ENCODE results near the gene STT3B. TPM values are rescaled to one million over a fixed set of nuclear protein-coding genes. Genes with fewer than 3 reads are reported as not detected.

STT3B gene
- total and polyA plus RNA-seq, 2 donors from 2014 or later: 44.7 to 89.9 TPM

DNA sequence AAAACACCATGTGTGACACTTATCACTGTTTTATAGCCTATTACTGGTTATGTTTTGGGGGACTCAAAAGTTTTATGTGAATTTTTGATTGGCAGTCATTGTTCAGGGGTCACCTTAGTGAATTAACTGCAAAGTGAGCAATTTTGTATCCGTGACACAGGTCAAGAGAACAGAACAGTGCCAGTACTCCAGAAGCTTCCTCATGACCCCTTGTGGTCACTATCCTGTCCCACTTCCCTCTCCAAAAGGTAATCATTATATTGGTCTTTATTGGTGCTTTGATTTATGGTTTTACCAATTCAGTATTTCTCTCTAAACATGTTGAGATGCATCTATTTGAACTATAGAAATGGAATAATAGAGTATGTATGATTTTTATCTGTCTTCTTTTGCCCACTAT lies 107.1 kb downstream of the STT3B start:
- TF ChIP-seq, protein P1, sequence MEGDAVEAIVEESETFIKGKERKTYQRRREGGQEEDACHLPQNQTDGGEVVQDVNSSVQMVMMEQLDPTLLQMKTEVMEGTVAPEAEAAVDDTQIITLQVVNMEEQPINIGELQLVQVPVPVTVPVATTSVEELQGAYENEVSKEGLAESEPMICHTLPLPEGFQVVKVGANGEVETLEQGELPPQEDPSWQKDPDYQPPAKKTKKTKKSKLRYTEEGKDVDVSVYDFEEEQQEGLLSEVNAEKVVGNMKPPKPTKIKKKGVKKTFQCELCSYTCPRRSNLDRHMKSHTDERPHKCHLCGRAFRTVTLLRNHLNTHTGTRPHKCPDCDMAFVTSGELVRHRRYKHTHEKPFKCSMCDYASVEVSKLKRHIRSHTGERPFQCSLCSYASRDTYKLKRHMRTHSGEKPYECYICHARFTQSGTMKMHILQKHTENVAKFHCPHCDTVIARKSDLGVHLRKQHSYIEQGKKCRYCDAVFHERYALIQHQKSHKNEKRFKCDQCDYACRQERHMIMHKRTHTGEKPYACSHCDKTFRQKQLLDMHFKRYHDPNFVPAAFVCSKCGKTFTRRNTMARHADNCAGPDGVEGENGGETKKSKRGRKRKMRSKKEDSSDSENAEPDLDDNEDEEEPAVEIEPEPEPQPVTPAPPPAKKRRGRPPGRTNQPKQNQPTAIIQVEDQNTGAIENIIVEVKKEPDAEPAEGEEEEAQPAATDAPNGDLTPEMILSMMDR (IDR thresholded peaks at IDR 0.05; ENCODE audit: borderline replicate concordance, extremely low read depth, insufficient read depth): no peak
- H3K9me3 ChIP-seq (ENCODE audit: control insufficient read depth in 2 of 3, insufficient read depth in 1 of 3, low read length in 3 of 3): no peaks in the 10 kb centered on the region

DNA sequence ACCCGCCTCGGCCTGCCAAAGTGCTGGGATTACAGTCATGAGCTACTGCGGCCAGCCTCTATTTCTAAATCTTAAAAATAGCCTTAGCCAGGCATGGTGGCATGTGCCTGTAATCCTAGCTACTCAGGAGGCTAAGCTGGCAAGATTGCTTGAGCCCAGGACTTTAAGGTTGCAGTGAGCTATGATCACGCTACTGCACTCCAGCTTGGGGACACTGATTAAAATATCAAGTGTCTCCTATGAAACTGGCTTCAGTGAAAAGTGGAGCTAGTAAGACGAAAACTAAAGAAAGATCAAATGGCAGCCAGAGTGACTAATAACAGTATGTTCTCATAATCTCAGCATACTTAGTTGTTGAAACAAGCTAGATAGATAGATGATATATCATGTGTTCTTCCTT lies 112.5 kb downstream of the STT3B start:
- H3K4me3 ChIP-seq (ENCODE audit: low read length in 3 of 3): no peak overlapping the region
- intact Hi-C loops (cut with DNase I): no loop called here
- H3K9me3 ChIP-seq (ENCODE audit: control insufficient read depth in 2 of 3, insufficient read depth in 1 of 3, low read length in 3 of 3): peaks cover 0 to 11% (median 3%) of the 10 kb centered on the region in 3 donors
- no peaks in the 10 kb centered on the region for H3K27me3 ChIP-seq (ENCODE audit: control insufficient read depth, insufficient read depth, low read length)
- TF ChIP-seq, protein P1 (IDR thresholded peaks at IDR 0.05; ENCODE audit: borderline replicate concordance, extremely low read depth, insufficient read depth): no peak
- no peak for FAIRE-seq
- no peak overlapping the region for H3K9ac ChIP-seq (ENCODE audit: low read length in 3 of 3)
- no peaks in the 10 kb centered on the region for H3K4me1 ChIP-seq (ENCODE audit: control insufficient read depth in 2 of 3, insufficient read depth in 2 of 3, low read depth in 1 of 3, low read length in 3 of 3)
- no peak for DNase-seq
- H3K36me3 ChIP-seq (ENCODE audit: control insufficient read depth in 2 of 3, insufficient read depth in 3 of 3, low read length in 3 of 3): peaks cover 0 to 11% (median 0%) of the 10 kb centered on the region in 3 donors
- H3K27ac ChIP-seq (ENCODE audit: low read depth in 2 of 2, low read length in 2 of 2): no peak overlapping the region

More for the DNA sequence above, 107.1 kb downstream of the STT3B start:
- FAIRE-seq (no peak), DNase-seq (no peak)
- intact Hi-C loops (cut with DNase I): no loop called here
- no peak overlapping the region for H3K4me3 ChIP-seq (ENCODE audit: low read length in 3 of 3)
- peaks cover 0 to 2% (median 0%) of the 10 kb centered on the region in 3 donors for H3K36me3 ChIP-seq (ENCODE audit: control insufficient read depth in 2 of 3, insufficient read depth in 3 of 3, low read length in 3 of 3)
- no peak overlapping the region for H3K27ac ChIP-seq (ENCODE audit: low read depth in 2 of 2, low read length in 2 of 2)
- H3K4me1 ChIP-seq (ENCODE audit: control insufficient read depth in 2 of 3, insufficient read depth in 2 of 3, low read depth in 1 of 3, low read length in 3 of 3): no peaks in the 10 kb centered on the region
- H3K27me3 ChIP-seq (ENCODE audit: control insufficient read depth, insufficient read depth, low read length): no peaks in the 10 kb centered on the region
- no peak overlapping the region for H3K9ac ChIP-seq (ENCODE audit: low read length in 3 of 3)

DNA sequence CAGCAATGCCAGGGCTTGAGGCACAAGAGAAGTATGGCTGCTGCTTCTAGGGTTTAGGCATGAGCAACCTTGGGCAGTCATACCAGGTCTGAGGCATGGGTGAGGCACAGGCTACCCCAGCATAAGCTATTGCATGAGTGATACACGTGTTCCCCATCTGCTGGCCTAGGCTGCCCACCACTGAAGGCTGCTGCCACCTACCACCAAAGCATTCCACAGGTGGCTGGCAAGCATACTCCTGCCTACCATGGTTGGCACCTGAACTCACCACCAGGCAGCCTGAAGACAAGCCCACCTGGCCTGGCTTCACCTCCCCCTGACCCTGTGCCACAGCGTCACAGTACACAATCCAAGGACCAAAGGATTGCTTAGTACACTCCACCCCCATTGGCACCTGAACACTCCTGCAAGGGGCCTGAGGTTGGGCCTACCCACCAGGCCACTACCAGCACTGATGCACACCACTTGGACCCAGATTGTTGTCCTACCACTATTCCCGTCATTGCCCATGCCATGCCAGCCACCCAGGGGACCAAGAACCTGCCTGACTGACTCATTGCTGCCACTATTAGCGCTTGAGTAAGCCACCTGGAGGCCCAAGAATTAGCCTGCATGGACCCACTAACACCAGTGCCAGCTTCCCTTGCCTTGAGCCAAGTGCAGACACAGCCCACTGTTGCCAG lies 115.7 kb downstream of the STT3B start:
- no peak for DNase-seq
- Histone ChIP-seq H3K4me1 (ENCODE audit: control insufficient read depth in 2 of 3, insufficient read depth in 2 of 3, low read depth in 1 of 3, low read length in 3 of 3) (no peaks in the 10 kb centered on the region), H3K27ac (ENCODE audit: low read depth in 2 of 2, low read length in 2 of 2) (no peak overlapping the region), H3K27me3 (ENCODE audit: control insufficient read depth, insufficient read depth, low read length) (no peaks in the 10 kb centered on the region), H3K9me3 (ENCODE audit: control insufficient read depth in 2 of 3, insufficient read depth in 1 of 3, low read length in 3 of 3) (peaks cover 3 to 25% (median 4%) of the 10 kb centered on the region in 3 donors), H3K36me3 (ENCODE audit: control insufficient read depth in 2 of 3, insufficient read depth in 3 of 3, low read length in 3 of 3) (peaks cover 0 to 11% (median 0%) of the 10 kb centered on the region in 3 donors), H3K4me3 (ENCODE audit: low read length in 3 of 3) (no peak overlapping the region), H3K9ac (ENCODE audit: low read length in 3 of 3) (no peak overlapping the region)
- FAIRE-seq: no peak
- TF ChIP-seq, protein P1 (IDR thresholded peaks at IDR 0.05; ENCODE audit: borderline replicate concordance, extremely low read depth, insufficient read depth): no peak
- intact Hi-C loops (cut with DNase I): no loop called here

All from kidney (tissue), 14 donors.